Natural killer cell treated with Interleukin-12 subunit alpha and Interleukin-12 subunit beta and Interleukin-15 and Interleukin-18, amount 100 ng/mL, for 72 hours (primary cell): ENCODE results near the gene AADACL2. TPM values are rescaled to one million over a fixed set of nuclear protein-coding genes. Genes with fewer than 3 reads are reported as not detected.
A peak's percentile ranks its signal among the peaks of the same experiment; 100 is the strongest.

Source experiments
- ATAC-seq, 2 donors: fragments of 150-1000 bp; cut with Tn5 transposase in 1 of 2; sonication (Bioruptor Pico), chemical (Tn5 transposase) in 1 of 2; 2 replicates each; pipeline ENCODE4 v1.10.0; 2021
- DNase-seq: peaks from one replicate; pipeline ENCODE4 v3.0.0; 2022; ENCODE audit warnings: low spot score
- H3K27ac Mint-ChIP-seq, 2 donors: 1 replicate in 1 of 2; 2 replicates in 1 of 2; pipeline ENCODE4 v1.8.0; 2022; ENCODE audit warnings: mixed read lengths in 2 of 2, mild to moderate bottlenecking in 1 of 2, moderate library complexity in 1 of 2
- H3K27me3 Mint-ChIP-seq, 2 donors: 1 replicate in 1 of 2; 2 replicates in 1 of 2; pipeline ENCODE4 v1.8.0; 2022; ENCODE audit warnings: mixed read lengths in 2 of 2
- H3K36me3 Mint-ChIP-seq: one replicate; pipeline ENCODE4 v1.8.0; 2022; ENCODE audit warnings: mixed read lengths
- H3K4me1 Mint-ChIP-seq, 2 donors: 1 replicate in 1 of 2; 2 replicates in 1 of 2; pipeline ENCODE4 v1.8.0; 2022; ENCODE audit warnings: low read depth in 2 of 2, mixed read lengths in 2 of 2, mild to moderate bottlenecking in 1 of 2
- H3K4me3 Mint-ChIP-seq: one replicate; pipeline ENCODE4 v1.8.0; 2022; ENCODE audit warnings: mixed read lengths
- H3K9me3 Mint-ChIP-seq: 2 replicates; pipeline ENCODE4 v1.8.0; 2022; ENCODE audit warnings: mixed read lengths
- total RNA-seq, 2 donors: library from RNA; stranded (reverse); gene quantifications; one replicate each; pipeline ENCODE4 v1.2.3, GENCODE V29; 2022

AADACL2 gene, protein sequence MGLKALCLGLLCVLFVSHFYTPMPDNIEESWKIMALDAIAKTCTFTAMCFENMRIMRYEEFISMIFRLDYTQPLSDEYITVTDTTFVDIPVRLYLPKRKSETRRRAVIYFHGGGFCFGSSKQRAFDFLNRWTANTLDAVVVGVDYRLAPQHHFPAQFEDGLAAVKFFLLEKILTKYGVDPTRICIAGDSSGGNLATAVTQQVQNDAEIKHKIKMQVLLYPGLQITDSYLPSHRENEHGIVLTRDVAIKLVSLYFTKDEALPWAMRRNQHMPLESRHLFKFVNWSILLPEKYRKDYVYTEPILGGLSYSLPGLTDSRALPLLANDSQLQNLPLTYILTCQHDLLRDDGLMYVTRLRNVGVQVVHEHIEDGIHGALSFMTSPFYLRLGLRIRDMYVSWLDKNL
- total RNA-seq = not detected

DNA sequence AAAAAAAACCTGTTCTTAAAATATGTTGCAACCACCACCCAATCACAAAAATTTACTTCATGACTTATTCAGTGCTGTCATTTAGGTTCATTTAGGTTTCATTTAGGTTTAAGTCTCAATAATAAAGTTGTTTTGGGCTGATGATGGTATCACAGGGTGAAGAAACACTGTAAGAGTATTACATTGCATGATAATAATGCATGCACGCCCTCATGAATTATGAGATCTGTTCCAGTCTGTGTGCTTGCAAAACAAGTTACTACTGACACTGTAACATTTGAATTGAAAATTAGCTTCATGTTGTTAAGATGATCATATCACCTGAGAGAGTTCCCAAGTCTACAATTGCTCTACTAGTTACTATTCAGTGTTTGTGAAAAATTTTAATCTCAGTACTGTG lies at the start of gene AADACL2:
Gene AADACL2, plus strand, starts transcription at position 315 of the 400 bp plus-strand sequence. CDS start 109 bp downstream, outside the sequence.
- ATAC-seq (no peak), DNase-seq (no peak)
- no peaks in the 10 kb centered on the region for H3K36me3 Mint-ChIP-seq
- peaks cover 4 to 14% of the 10 kb centered on the region in 2 donors for H3K27me3 Mint-ChIP-seq
- H3K27ac Mint-ChIP-seq = no peak within 1 kb of the TSS
- H3K4me3 Mint-ChIP-seq = no peak within 1 kb of the TSS
- no peaks in the 10 kb centered on the region for H3K4me1 Mint-ChIP-seq
- H3K9me3 Mint-ChIP-seq = no peaks in the 10 kb centered on the region

GRCh38 chr3:151684094-151684493 lies 49.6 kb upstream of the AADACL2 start:
- H3K27ac Mint-ChIP-seq = no peak overlapping the region
- peaks cover 2 to 15% of the 10 kb centered on the region in 2 donors for H3K27me3 Mint-ChIP-seq
- no peaks in the 10 kb centered on the region for H3K4me1 Mint-ChIP-seq
- H3K36me3 Mint-ChIP-seq = no peaks in the 10 kb centered on the region
- no peak for ATAC-seq
- no peaks in the 10 kb centered on the region for H3K9me3 Mint-ChIP-seq
- no peak for DNase-seq
- H3K4me3 Mint-ChIP-seq = no peak overlapping the region

DNA sequence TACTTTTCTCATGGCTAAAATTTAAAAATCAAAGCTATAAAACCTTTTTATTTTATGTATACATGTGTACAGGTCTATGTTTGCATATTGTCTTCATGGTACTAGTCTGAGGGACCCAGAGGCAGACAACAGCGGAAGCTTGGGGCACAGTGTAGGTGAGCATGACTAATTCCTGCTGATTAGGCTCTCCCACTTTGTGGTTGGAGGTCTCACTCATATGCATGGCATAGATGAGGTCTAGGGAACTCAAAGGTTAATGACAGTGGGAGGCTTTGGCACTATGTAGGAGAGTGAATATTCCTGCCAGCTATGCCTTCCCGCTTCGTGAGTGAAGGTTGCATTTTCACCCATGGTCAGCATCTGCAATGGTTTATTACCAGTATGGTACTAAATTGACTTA lies 47.5 kb upstream of the AADACL2 start:
- H3K27ac Mint-ChIP-seq = no peak overlapping the region
- peak in 1 of 2 donors; percentile 28 for ATAC-seq
- H3K27me3 Mint-ChIP-seq = peaks cover 1 to 10% of the 10 kb centered on the region in 2 donors
- H3K4me1 Mint-ChIP-seq = no peaks in the 10 kb centered on the region
- no peaks in the 10 kb centered on the region for H3K36me3 Mint-ChIP-seq
- H3K4me3 Mint-ChIP-seq = no peak overlapping the region
- no peak for DNase-seq
- H3K9me3 Mint-ChIP-seq = no peaks in the 10 kb centered on the region

DNA sequence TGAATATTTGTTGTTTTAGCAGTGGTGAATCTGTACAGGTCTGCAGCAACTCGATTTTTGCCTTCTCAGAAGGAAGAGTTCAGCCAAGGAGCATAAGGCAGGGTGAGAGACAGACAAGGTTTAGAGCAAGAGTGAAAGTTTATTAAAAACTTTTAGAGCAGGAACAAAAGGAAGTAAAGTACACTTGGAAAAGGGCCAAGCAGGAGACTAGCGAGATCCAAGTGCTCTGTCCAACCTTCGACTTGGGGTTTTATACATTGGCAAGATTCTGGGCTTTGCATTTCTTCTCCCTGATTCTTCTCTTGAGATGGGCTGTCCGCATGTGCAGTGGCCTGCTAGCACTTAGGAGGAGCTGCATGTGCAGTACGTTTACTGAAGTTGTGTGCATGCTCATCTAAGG lies 46.7 kb upstream of the AADACL2 start:
- no peak for DNase-seq
- no peak for ATAC-seq
- Mint-ChIP-seq H3K27me3 (peaks cover 0 to 1% of the 10 kb centered on the region in 2 donors), H3K4me1 (no peaks in the 10 kb centered on the region), H3K27ac (no peak overlapping the region), H3K9me3 (no peaks in the 10 kb centered on the region), H3K36me3 (no peaks in the 10 kb centered on the region), H3K4me3 (no peak overlapping the region)

- H3K27ac Mint-ChIP-seq = no peak overlapping the region
- no peak overlapping the region for H3K4me3 Mint-ChIP-seq
- no peaks in the 10 kb centered on the region for H3K36me3 Mint-ChIP-seq
- H3K4me1 Mint-ChIP-seq = no peaks in the 10 kb centered on the region
- DNase-seq = no peak
- no peaks in the 10 kb centered on the region for H3K9me3 Mint-ChIP-seq
- H3K27me3 Mint-ChIP-seq = no peaks in the 10 kb centered on the region
- ATAC-seq = no peak
Observed at GRCh38 chr3:151688571-151688970, 45.2 kb upstream of the AADACL2 start.

GRCh38 chr3:151690645-151691044 lies 43.1 kb upstream of the AADACL2 start:
- Mint-ChIP-seq H3K9me3 (no peaks in the 10 kb centered on the region), H3K4me1 (no peaks in the 10 kb centered on the region), H3K4me3 (no peak overlapping the region), H3K36me3 (no peaks in the 10 kb centered on the region), H3K27me3 (no peaks in the 10 kb centered on the region), H3K27ac (no peak overlapping the region)
- no peak for DNase-seq
- no peak for ATAC-seq

DNA sequence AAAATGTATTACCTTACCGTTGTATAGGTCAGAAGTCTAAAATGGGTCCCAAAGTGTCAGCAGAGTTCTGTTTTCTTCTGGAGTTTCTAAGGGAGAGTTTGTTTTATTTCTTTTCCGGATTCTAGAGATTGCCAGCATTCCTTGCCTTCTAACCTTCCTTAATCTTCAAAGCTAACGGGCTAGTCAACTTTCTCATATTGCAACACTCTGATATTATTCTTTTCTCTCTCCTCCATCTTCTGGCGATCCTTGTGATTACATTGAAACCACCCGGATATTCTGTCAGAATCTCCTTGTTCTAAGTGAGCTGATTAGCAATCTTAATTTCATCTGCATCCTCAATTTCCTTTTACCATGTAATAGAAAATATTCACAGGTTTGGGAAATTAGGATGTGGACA lies 36.2 kb upstream of the AADACL2 start:
- Mint-ChIP-seq H3K36me3 (no peaks in the 10 kb centered on the region), H3K27ac (no peak overlapping the region), H3K27me3 (peaks cover 6 to 9% of the 10 kb centered on the region in 2 donors), H3K4me1 (no peaks in the 10 kb centered on the region), H3K9me3 (no peaks in the 10 kb centered on the region), H3K4me3 (no peak overlapping the region)
- DNase-seq (no peak), ATAC-seq (no peak)

DNA sequence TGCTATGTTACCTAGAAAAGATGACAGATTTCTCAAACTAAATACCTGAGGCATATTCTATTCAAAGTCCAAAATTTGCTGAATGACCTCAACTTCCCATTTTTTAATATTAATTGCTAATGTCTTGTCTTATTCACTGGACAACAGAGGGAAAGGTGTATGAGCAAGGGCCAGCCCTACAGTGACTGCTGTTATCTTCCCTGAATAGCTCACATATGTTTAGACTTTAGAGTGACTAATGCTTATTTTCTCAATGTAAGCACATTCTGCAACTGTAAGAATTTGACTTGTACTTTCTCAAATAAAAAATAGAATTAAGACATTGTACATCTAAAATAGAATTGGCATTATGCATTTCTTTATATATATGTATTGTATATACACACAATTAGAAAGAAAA lies 26.5 kb upstream of the AADACL2 start:
- DNase-seq (no peak), ATAC-seq (no peak)
- Mint-ChIP-seq H3K36me3 (peaks cover 6% of the 10 kb centered on the region), H3K9me3 (no peaks in the 10 kb centered on the region), H3K4me1 (no peaks in the 10 kb centered on the region), H3K27ac (no peak overlapping the region), H3K27me3 (peaks cover 5 to 10% of the 10 kb centered on the region in 2 donors), H3K4me3 (no peak overlapping the region)

GRCh38 chr3:151708868-151709267 lies 24.9 kb upstream of the AADACL2 start:
- Mint-ChIP-seq H3K27me3 (peaks cover 5 to 8% of the 10 kb centered on the region in 2 donors), H3K4me3 (no peak overlapping the region), H3K36me3 (peaks cover 10% of the 10 kb centered on the region), H3K4me1 (no peaks in the 10 kb centered on the region), H3K27ac (no peak overlapping the region), H3K9me3 (peaks cover 10% of the 10 kb centered on the region)
- no peak for DNase-seq
- ATAC-seq = peak in 1 of 2 donors; percentile 6

DNA sequence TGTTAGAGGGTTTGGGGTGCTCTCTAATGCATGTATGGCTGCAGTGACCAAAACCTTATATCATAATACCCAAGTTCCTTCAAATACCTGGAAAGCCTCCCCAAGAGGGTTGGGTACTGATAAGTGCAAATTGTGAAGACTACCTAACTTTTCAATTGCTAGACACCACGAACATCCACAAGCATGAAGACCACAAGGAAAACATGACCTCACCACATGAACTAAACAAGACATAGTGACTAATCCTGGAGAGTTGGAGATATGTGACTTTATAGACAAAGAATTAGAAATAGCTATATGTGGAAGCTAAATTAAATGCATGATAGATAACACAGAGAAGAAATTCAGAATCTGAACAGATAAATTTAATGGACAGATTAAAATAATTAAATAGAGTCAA lies 23.9 kb upstream of the AADACL2 start:
- DNase-seq = no peak
- no peak for ATAC-seq
- Mint-ChIP-seq H3K36me3 (peaks cover 10% of the 10 kb centered on the region), H3K27me3 (peaks cover 0 to 4% of the 10 kb centered on the region in 2 donors), H3K4me3 (no peak overlapping the region), H3K9me3 (peaks cover 10% of the 10 kb centered on the region), H3K4me1 (no peaks in the 10 kb centered on the region), H3K27ac (no peak overlapping the region)

GRCh38 chr3:151721294-151721693 lies 12.4 kb upstream of the AADACL2 start:
- Mint-ChIP-seq H3K36me3 (no peaks in the 10 kb centered on the region), H3K27me3 (peaks cover 10 to 19% of the 10 kb centered on the region in 2 donors), H3K27ac (no peak overlapping the region), H3K4me1 (no peaks in the 10 kb centered on the region), H3K9me3 (no peaks in the 10 kb centered on the region), H3K4me3 (no peak overlapping the region)
- no peak for ATAC-seq
- DNase-seq = no peak

- Mint-ChIP-seq H3K27me3 (peaks cover 10 to 24% of the 10 kb centered on the region in 2 donors), H3K9me3 (no peaks in the 10 kb centered on the region), H3K4me1 (no peaks in the 10 kb centered on the region), H3K27ac (no peak overlapping the region), H3K4me3 (no peak overlapping the region), H3K36me3 (no peaks in the 10 kb centered on the region)
- no peak for ATAC-seq
- DNase-seq = no peak
Observed at GRCh38 chr3:151722856-151723255, 10.9 kb upstream of the AADACL2 start.

DNA sequence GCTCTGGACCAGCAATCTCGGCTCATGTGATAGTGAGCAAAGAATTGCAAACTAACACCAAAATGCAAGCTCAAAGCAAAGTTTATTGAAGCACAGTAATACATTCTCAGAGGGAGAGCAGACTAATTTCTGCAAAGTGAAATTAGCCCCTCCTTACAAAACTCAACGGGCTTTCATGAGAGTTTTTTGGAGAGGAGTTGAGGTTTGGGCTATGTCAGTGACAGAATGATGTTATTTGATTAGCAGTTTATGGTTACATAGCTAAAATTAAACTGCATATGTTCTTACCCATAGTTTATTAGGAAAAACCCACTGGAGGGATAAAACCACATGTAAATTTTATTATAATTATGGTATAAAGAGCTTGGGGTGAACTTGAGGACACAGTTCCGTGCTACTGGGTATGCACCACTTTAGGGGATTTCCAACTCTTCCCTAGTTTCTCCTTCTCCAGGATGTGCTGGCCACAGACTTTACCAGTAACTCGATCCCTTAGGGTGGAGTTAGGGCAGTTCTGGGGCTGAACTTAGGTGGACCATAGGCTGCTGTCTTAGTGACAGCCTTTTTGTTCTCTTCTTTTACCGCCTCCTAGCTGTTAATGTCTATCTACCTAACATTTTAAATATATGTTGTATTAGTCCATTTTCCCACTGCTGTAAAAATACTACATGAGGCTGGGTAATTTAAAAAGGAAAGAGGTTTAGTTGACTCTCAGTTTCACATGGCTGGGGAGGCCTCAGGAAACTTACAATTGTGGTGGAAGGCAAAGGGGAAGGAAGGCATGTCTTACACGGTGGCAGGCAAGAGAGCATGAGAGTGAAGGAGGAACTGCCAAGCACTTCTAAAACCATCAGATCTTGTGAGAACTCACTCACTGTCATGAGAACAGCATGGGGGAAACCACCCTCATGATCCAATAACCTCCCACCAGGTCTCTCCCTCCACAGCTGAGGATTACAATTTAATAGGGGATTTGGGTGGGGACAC lies 8.9 kb upstream of the AADACL2 start:
- ATAC-seq = no peak
- no peaks in the 10 kb centered on the region for H3K9me3 Mint-ChIP-seq
- H3K36me3 Mint-ChIP-seq = no peaks in the 10 kb centered on the region
- H3K27ac Mint-ChIP-seq = no peak overlapping the region
- H3K27me3 Mint-ChIP-seq = peaks cover 10 to 24% of the 10 kb centered on the region in 2 donors
- no peak overlapping the region for H3K4me3 Mint-ChIP-seq
- DNase-seq = no peak
- H3K4me1 Mint-ChIP-seq = no peaks in the 10 kb centered on the region

GRCh38 chr3:151726016-151726415 lies 7.7 kb upstream of the AADACL2 start:
- Mint-ChIP-seq H3K4me1 (no peaks in the 10 kb centered on the region), H3K36me3 (no peaks in the 10 kb centered on the region), H3K9me3 (no peaks in the 10 kb centered on the region), H3K4me3 (no peak overlapping the region), H3K27ac (no peak overlapping the region), H3K27me3 (peaks cover 12 to 24% of the 10 kb centered on the region in 2 donors)
- DNase-seq (no peak), ATAC-seq (no peak)
